GF-D8 (cell line): ENCODE measurements around the gene LBR.

Experiments used
- DNase-seq: peaks from one replicate; lab custom pipeline; 2025; lab: John Stamatoyannopoulos, UW

Gene LBR

GRCh38 chr1:225464851-225465792 is 37.3 kb upstream of the LBR start:
- DNase-seq, result no peak

- no peak for DNase-seq
Measured at GRCh38 chr1:225462714-225463574, 35.1 kb upstream of the LBR start.

GRCh38 chr1:225462429-225462713 is 34.5 kb upstream of the LBR start:
- DNase-seq, result no peak

- DNase-seq, result no peak
Measured at GRCh38 chr1:225461533-225462428, 33.9 kb upstream of the LBR start.

- DNase-seq, result no peak
Measured at GRCh38 chr1:225460737-225461532, 33.1 kb upstream of the LBR start.

- no peak for DNase-seq
Measured at GRCh38 chr1:225460021-225460736, 32.3 kb upstream of the LBR start.

- no peak for DNase-seq
Measured at GRCh38 chr1:225458222-225458631, 30.4 kb upstream of the LBR start.

- DNase-seq, result no peak
Measured at GRCh38 chr1:225454733-225455132, 26.9 kb upstream of the LBR start.

GRCh38 chr1:225453797-225454648 is 26.2 kb upstream of the LBR start:
- no peak for DNase-seq

GRCh38 chr1:225451840-225452515 is 24.1 kb upstream of the LBR start:
- DNase-seq, result no peak

- DNase-seq, result no peak
Measured at GRCh38 chr1:225451340-225451739, 23.5 kb upstream of the LBR start.

- DNase-seq, result peak; percentile 35
Measured at GRCh38 chr1:225450491-225451191, 22.8 kb upstream of the LBR start.

GRCh38 chr1:225449774-225450173 is 21.9 kb upstream of the LBR start:
- DNase-seq, result no peak

GRCh38 chr1:225449261-225449660 is 21.4 kb upstream of the LBR start:
- DNase-seq, result no peak

- DNase-seq, result no peak
Measured at GRCh38 chr1:225448146-225448805, 20.4 kb upstream of the LBR start.

GRCh38 chr1:225447650-225448089 is 19.8 kb upstream of the LBR start:
- no peak for DNase-seq

GRCh38 chr1:225446981-225447615 is 19.3 kb upstream of the LBR start:
- DNase-seq, result no peak
